Stimulated activated memory B cell treated with anti-CD40 and anti-IgM and Interleukin-4, amounts not matched to agents 10 μg/mL and 1 μg/mL and 100 μg/mL, for 72 hours (primary cell): ENCODE measurements around the gene PIP5KL1.

Experiments used
- ATAC-seq: fragments of 150-1000 bp; cut with Tn5 transposase; 2 replicates; pipeline ENCODE4 v1.10.0; 2021
- H3K27ac Mint-ChIP-seq: one replicate; pipeline ENCODE4 v1.8.0; 2022; ENCODE audit warnings: mild to moderate bottlenecking, mixed read lengths
- H3K27me3 Mint-ChIP-seq: one replicate; pipeline ENCODE4 v1.8.0; 2022; ENCODE audit warnings: mixed read lengths
- H3K36me3 Mint-ChIP-seq: one replicate; pipeline ENCODE4 v1.8.0; 2022; ENCODE audit warnings: mixed read lengths
- H3K4me1 Mint-ChIP-seq: one replicate; pipeline ENCODE4 v1.8.0; 2022; ENCODE audit warnings: mixed read lengths
- H3K4me3 Mint-ChIP-seq: one replicate; pipeline ENCODE4 v1.8.0; 2022; ENCODE audit warnings: mild to moderate bottlenecking, moderate library complexity, mixed read lengths
- H3K9me3 Mint-ChIP-seq: one replicate; pipeline ENCODE4 v1.8.0; 2022; ENCODE audit warnings: mixed read lengths

PIP5KL1 gene

DNA sequence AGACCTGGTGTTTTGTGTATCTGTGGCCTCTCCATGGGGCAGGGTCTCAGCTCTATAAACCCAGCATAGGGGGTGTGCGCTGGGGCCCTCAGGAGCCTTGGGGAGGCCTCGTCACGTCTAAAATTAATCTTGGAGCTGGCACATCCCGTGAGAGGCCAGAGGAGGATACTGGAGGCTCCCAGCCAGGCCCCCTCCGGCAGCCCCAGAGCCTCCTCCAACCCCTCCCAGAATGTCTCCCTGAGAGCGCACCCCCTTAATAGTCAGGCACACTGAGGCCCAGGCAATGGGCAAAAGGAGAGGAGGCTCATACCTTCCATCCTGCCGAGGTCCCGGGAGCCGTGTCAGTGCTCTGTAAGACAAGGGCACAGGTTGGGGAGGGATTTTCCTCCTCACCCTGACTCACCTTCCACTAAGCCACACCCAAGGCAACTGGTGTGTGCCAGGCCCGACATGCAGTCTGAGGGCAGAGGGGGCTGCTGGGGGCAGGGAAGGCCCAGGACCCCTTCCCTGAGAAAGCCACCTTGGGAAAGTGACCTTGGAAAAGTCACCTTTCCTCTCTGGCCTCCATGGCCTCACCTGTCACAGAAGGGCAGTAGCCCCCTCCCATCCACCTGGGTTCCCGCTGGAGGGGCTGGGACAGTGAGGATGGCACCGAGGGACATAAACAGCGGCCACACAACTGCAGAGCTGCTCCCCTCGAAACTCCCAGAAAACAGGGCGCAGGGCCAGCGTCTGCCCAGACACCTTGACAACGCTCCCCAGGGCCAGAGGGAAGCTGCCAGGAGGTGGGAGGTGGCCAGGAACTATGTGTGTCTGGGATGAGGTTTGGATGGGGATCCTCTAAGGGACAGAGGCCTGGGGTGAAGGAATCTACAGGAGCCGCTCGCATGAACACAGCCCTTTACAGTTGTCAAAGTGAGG lies 56.0 kb downstream of the PIP5KL1 start:
- ATAC-seq = no peak
- Mint-ChIP-seq H3K36me3 (no peaks in the 10 kb centered on the region), H3K4me1 (peaks cover 17% of the 10 kb centered on the region), H3K27me3 (peaks cover 14% of the 10 kb centered on the region), H3K4me3 (no peak overlapping the region), H3K9me3 (no peaks in the 10 kb centered on the region), H3K27ac (no peak overlapping the region)

DNA sequence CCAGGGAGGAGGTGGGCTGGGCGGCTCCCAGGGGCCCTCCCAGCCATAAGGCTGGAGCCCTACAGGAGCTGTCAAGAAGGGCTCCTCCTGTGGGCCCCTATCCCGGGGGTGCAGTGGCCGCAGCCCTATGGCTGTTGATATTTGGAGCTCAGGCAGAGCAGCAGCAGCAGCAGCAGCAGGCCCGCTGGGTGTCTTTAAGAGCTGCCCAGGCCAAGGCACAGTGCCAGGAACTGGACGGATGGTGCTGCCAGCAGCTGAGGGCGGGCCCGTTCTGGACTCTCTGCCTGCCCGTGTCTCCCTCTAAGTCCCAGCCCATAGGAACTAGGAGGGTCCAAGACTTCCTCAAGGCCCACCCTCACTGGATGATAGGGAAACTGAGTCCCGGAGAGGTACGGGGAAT lies 56.7 kb downstream of the PIP5KL1 start:
- ATAC-seq = no peak
- Mint-ChIP-seq H3K36me3 (no peaks in the 10 kb centered on the region), H3K9me3 (no peaks in the 10 kb centered on the region), H3K27ac (no peak overlapping the region), H3K27me3 (peaks cover 14% of the 10 kb centered on the region), H3K4me1 (peaks cover 12% of the 10 kb centered on the region), H3K4me3 (no peak overlapping the region)

DNA sequence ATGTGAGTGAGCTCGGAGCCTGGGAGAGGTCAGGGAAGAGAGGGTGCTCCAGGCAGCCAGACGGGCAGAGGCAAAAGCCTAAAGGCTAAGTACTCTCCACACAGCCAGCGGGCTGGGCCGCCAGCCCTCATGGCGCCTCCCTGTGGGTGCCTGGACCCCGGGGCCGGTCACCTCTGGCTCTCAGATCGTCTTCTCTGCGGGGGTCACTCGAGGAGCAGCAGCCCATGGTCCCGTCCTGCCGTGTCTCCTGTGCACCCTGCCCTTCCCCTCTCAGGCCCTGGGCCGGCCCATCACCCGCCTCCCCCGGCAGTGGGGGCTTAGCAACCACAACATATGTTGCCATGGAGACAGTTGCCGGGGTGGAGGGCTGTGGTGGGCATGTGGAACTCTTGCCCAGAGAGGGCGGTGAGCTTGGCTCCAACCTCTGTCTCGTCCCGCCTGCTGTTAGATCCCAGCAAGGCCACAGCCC lies 57.3 kb downstream of the PIP5KL1 start:
- Mint-ChIP-seq H3K4me1 (peaks cover 6% of the 10 kb centered on the region), H3K36me3 (no peaks in the 10 kb centered on the region), H3K27me3 (peaks cover 14% of the 10 kb centered on the region), H3K9me3 (no peaks in the 10 kb centered on the region), H3K4me3 (no peak overlapping the region), H3K27ac (no peak overlapping the region)
- no peak for ATAC-seq

DNA sequence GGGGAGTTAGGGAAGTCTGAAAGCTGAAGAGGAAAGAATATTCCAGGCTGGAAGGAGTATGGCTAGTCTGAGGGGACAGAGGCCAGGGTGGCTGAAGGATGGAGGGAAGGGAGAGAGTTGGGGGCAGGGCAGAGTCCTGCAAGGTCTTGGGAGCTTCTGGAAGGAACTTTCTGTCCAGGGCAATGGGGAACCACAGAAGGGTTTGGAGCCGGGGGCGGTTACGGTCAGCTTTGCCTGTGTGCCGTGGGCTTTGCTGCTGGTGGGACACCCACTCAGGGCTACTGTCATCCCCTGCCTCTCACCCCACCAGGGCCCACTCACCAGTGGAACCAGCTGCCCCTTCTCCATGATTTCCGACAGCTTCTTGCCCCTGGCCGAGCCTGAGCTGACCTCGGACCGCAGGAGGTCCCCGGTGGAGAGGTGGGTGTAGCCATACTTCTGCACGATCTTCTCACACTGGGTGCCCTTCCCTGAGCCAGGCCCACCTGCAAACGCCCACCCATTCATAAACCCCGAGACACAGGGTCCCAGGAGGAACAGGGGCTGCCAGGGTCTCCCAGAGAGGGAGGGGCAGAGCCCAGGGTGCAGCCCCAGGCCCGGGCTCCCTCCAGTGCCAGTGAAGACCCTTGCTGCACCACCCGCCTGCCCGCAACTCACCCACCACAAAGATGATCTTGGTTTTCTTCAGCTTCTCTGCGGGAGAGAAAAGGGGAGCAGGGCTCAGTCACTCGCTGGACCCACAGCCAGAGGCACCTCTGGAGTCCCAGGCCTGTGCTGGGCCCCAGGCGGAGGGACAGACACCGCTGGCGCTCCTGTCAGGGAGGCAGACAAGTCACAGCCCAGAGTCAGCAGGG lies 58.0 kb downstream of the PIP5KL1 start:
- H3K27ac Mint-ChIP-seq = no peak overlapping the region
- H3K36me3 Mint-ChIP-seq = no peaks in the 10 kb centered on the region
- ATAC-seq = no peak
- no peaks in the 10 kb centered on the region for H3K4me1 Mint-ChIP-seq
- H3K9me3 Mint-ChIP-seq = no peaks in the 10 kb centered on the region
- H3K4me3 Mint-ChIP-seq = no peak overlapping the region
- peaks cover 8% of the 10 kb centered on the region for H3K27me3 Mint-ChIP-seq

DNA sequence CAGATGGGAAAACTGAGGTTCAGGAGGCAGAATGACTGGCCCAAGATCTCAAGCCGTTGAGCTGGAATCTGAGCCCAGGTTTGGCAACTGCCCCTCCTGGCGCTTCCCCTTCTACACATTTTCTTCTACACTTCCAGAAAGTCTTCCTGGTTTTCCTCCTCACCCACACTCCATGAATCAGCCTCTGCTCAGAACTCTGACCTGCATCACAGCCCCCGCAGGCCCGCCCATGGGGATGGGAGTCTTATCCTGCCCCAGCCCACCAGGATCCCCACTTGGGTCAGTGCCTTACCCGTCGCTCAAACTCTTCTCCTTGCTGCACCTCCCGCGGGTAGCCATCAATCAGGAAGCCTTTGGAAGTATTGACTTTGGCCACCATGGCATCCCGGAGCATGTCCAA lies 59.0 kb downstream of the PIP5KL1 start:
- no peaks in the 10 kb centered on the region for H3K27me3 Mint-ChIP-seq
- no peak overlapping the region for H3K4me3 Mint-ChIP-seq
- peaks cover 6% of the 10 kb centered on the region for H3K4me1 Mint-ChIP-seq
- H3K36me3 Mint-ChIP-seq = no peaks in the 10 kb centered on the region
- no peak overlapping the region for H3K27ac Mint-ChIP-seq
- ATAC-seq = no peak
- no peaks in the 10 kb centered on the region for H3K9me3 Mint-ChIP-seq

DNA sequence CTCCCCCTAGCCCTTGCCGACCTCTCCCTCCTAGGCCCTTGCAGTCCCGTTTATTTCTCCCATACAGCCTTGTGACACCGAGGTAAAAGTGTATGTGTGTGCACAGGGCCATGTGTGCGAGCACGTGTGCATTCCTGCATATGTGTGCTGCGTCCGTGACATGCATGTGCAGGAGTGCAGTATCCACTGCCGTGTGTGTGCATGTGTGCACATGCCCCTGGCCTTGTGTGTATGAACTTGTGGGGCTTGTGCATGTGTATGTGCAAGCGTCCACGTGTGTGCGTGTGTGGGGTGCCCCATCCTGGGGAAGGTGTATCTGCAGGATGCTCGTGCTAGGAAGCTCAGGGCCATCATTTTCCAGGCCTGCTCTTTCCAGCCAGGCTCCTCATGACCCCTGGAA lies 59.7 kb downstream of the PIP5KL1 start:
- Mint-ChIP-seq H3K4me3 (no peak overlapping the region), H3K27ac (no peak overlapping the region), H3K4me1 (peaks cover 12% of the 10 kb centered on the region), H3K27me3 (no peaks in the 10 kb centered on the region), H3K36me3 (no peaks in the 10 kb centered on the region), H3K9me3 (no peaks in the 10 kb centered on the region)
- ATAC-seq = no peak
